ENCODE measurements around the gene SPOCK2.

DNA sequence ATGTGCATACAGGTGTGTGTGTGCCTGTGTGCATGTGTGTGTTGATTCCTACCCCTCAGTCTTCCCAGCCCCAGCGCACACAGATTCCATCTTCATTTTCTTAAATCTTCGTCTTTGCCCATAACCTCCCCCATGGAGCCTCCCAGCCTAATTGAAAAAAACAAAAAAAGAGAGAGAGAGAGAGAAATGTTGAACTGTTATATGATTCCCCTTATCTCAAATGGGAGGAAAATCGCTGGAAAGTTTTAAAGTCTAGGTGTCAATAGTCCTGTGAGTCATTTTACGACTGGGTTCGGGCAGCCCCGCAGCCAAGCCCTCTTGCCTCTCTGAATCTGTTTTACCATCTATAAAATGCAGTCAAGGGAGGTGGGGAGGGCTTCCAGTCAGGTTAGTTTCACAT lies 60.9 kb downstream of the SPOCK2 start:
- TF ChIP-seq CTCF (IDR thresholded peaks at IDR 0.05) (no peak), POLR2A (IDR thresholded peaks at IDR 0.05) (no peak)
